Epithelial cell of proximal tubule (primary cell): ENCODE data around the gene ARRDC1. TPM values are rescaled to one million over a fixed set of nuclear protein-coding genes. Genes with fewer than 3 reads are reported as not detected.
A peak's percentile ranks its signal among the peaks of the same experiment; 100 is the strongest.

Experiments used
- DNase-seq: peaks from one replicate; pipeline ENCODE4 v3.0.0-alpha.2; 2011; ENCODE audit warnings: low read depth
- H3K4me3 ChIP-seq: 2 replicates; pipeline ENCODE4 v1.5.1; 2011; ENCODE audit warnings: low read depth, mild to moderate bottlenecking, low read length
- total RNA-seq: library from RNA; depleted of rRNA; stranded (reverse); fragments of >200 nt; gene quantifications from 2 replicates; pipeline ENCODE4 v1.2.3, GENCODE V29; 2015
- TF ChIP-seq, protein P1 (sequence below): conservative IDR thresholded peaks from 2 replicates; pipeline ENCODE4 v1.5.1; 2012; ENCODE audit warnings: low read depth, mild to moderate bottlenecking, low read length

Gene ARRDC1
- total RNA-seq, 1 donor from 2014 or later: 47.6 TPM

DNA sequence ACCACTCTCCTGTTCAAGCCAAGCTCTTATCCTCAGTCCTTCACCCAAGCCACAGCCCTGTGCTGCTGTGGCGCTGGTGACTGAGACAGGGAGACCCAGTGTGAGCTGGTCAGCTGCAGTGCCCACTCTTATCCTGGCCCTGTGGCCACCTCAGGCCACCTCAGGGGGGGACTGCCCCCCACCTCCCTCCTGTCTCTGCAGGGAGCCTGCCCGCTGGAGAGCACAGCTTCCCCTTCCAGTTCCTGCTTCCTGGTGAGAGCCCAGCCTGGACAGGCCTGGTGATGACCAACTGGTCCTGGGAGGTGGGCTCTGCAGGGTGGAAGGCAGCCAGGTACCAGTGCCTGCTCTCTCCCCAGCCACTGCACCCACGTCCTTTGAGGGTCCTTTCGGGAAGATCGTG is 7.8 kb downstream of the ARRDC1 start:
- no peak overlapping the region for H3K4me3 ChIP-seq
- TF ChIP-seq, protein P1, sequence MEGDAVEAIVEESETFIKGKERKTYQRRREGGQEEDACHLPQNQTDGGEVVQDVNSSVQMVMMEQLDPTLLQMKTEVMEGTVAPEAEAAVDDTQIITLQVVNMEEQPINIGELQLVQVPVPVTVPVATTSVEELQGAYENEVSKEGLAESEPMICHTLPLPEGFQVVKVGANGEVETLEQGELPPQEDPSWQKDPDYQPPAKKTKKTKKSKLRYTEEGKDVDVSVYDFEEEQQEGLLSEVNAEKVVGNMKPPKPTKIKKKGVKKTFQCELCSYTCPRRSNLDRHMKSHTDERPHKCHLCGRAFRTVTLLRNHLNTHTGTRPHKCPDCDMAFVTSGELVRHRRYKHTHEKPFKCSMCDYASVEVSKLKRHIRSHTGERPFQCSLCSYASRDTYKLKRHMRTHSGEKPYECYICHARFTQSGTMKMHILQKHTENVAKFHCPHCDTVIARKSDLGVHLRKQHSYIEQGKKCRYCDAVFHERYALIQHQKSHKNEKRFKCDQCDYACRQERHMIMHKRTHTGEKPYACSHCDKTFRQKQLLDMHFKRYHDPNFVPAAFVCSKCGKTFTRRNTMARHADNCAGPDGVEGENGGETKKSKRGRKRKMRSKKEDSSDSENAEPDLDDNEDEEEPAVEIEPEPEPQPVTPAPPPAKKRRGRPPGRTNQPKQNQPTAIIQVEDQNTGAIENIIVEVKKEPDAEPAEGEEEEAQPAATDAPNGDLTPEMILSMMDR: no peak

DNA sequence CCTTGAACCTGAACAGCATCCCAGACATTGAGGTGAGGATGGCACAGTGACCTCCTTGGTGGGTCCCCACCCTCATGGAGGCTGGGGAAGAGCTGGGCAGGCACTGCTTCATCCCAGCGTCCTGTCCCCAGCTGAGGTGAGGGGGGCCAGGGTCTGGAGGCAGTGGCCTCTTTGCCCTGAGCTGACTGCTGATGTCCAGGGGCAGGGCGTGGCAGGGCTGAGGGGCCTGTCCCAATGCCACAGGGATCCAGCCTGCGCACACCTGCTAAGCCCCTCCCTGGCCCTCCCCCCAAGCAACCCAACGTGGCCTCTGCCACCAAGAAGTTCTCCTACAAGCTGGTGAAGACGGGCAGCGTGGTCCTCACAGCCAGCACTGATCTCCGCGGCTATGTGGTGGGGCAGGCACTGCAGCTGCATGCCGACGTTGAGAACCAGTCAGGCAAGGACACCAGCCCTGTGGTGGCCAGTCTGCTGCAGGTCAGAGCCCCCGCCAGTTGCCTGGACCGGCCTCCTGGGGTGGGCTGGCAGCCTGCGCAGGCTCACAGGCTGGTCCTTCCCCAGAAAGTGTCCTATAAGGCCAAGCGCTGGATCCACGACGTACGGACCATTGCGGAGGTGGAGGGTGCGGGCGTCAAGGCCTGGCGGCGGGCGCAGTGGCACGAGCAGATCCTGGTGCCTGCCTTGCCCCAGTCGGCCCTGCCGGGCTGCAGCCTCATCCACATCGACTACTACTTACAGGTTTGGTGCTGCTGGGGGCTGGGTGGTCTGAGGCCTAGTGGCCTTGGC is 8.4 kb downstream of the ARRDC1 start:
- DNase-seq: no peak
- H3K4me3 ChIP-seq: no peak overlapping the region
- TF ChIP-seq, protein P1: no peak

More for the DNA sequence above, 7.8 kb downstream of the ARRDC1 start:
- no peak for DNase-seq

DNA sequence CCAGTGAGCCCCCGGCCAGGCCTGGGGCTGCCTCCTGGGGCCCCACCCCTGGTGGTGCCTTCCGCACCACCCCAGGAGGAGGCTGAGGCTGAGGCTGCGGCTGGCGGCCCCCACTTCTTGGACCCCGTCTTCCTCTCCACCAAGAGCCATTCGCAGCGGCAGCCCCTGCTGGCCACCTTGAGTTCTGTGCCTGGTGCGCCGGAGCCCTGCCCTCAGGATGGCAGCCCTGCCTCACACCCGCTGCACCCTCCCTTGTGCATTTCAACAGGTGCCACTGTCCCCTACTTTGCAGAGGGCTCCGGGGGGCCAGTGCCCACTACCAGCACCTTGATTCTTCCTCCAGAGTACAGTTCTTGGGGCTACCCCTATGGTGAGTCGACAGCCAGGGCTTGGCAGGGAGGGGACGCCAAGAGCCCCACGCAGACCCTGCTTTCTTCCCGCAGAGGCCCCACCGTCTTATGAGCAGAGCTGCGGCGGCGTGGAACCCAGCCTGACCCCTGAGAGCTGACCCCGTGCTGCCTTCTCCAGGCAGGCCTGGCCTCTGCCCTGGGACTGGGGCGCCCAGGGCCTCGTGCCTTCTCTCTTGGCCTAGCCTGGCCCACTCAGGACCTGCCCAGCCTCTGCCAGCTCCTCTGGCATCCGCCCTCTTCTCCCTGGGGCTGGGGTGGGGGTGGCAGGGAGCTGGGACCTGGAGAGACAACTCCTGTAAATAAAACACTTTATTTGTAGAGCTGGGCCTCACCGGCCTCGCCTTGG is 9.3 kb downstream of the ARRDC1 start:
- TF ChIP-seq, protein P1: no peak
- DNase-seq: no peak
- no peak overlapping the region for H3K4me3 ChIP-seq

DNA sequence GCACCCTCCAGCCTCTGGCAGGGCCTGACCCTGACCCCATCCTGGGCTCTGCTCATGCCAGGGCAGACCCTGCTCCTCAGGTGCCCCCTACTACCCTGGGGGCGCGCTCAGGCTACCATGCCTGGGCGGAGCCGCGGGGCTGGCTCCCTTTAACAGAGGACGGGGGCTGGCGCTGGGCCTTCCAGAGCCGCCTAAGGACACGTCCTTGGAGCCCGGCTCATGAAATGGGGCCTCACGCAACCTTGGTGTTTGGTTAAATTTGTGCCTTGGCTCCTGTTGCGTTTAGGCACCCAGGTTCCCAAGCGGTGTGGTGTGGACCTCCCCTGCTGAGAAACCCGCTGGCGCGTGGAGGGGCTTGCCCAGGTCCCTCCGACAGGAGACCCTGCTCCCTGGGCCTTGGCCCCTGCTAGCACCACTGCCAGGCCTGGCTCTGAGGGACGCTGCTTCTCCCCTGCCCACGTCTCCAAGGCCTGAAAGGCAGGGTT is 9.9 kb downstream of the ARRDC1 start:
- no peak for DNase-seq
- TF ChIP-seq, protein P1: no peak
- H3K4me3 ChIP-seq: no peak overlapping the region

DNA sequence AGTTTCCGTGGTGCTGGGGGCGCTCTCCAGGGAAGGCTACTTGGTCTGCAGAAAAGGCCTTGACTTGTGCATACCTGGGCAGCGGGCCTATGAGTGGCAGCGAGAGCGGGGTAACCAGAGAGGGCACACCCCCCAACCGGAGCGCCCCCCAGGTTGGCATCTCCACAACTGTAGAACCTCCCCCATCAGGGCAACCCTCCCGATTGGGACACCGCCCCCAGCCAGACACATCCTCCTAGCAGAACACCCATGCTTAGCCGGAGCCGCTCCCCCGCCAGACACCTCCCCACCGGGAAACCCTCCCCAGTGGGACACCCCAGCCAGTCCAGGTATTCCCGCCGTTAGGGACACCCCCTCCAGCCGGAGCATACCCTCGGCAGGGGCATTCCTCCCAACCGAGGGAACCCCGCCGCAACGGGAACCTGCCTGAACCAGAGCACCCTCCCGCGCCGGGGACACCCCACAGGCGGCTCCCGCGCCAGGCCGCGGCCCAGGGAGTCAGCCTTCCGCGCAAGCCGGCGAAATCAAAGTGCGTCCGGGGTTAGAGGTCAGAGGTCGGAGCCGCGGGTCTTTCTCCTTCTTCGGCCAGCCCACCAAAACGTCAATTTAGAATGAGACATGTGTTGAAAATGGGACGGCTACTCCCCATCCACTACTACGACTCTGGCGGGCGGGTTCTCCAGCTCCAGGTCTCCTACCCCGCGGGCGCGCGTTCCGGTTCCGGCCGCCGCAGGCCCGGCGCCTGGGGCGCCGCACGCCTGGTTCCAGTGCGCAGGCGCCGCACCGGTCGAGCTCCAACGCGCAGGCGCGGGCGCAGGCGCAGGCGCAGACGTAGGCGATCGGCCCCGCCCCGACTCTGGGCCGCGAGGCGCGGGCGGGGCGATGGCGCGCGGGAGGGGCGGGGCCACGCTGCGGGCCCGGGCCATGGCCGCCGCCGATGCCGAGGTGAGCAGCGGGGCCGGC is 12.9 kb downstream of the ARRDC1 start, which contains the start of gene EHMT1:
EHMT1 (plus strand) TSS at position 901 of the 963 bp plus-strand sequence; CDS start at position 925, 24 bp downstream.
- TF ChIP-seq, protein P1: no peak

More for the DNA sequence above, 12.9 kb downstream of the ARRDC1 start, which contains the start of gene EHMT1:
- no peak for DNase-seq
- peak within 1 kb of the TSS; percentile 97 for H3K4me3 ChIP-seq
